H1 (cell line): ENCODE results near the gene MYLK3.

Experiments used
- ASH2L ChIP-seq: fragments of 200-600, 300-600 bp; sonication (generic); IDR thresholded peaks from one replicate; pipeline ENCODE4 v1.7.1; 2017; ENCODE audit warnings: low read length
- CHD2 ChIP-seq: IDR thresholded peaks from 2 replicates; pipeline ENCODE4 v1.6.1; 2012; ENCODE audit warnings: low read length, improper control_type of control experiment
- CTCF ChIP-seq, 3 experiments: IDR thresholded peaks; 1 replicate in 2 of 3; 2 replicates in 1 of 3; pipeline versions ENCODE4 v1.5.1 to v1.6.1; 2011; ENCODE audit warnings: low read length in 3 of 3, mild to moderate bottlenecking in 3 of 3, inconsistent platforms in 2 of 3, low read depth in 1 of 3, moderate library complexity in 1 of 3; ENCODE audit not compliant: insufficient read depth in 1 of 3; ENCODE audit errors: control extremely low read depth in 1 of 3
- EP300 ChIP-seq, 2 experiments: IDR thresholded peaks; 1 replicate in 1 of 2; 2 replicates in 1 of 2; pipeline ENCODE4 v1.6.1; 2011 to 2012; ENCODE audit warnings: low read depth in 2 of 2, low read length in 2 of 2, mild to moderate bottlenecking in 2 of 2, borderline replicate concordance in 1 of 2, inconsistent platforms in 1 of 2, moderate library complexity in 1 of 2
- MAX ChIP-seq: IDR thresholded peaks from 2 replicates; pipeline ENCODE4 v1.6.1; 2012; ENCODE audit warnings: inconsistent platforms
- POLR2AphosphoS5 ChIP-seq: IDR thresholded peaks from 2 replicates; pipeline ENCODE4 v1.6.1; 2011; ENCODE audit warnings: low read depth, low read length
- RFX5 ChIP-seq: IDR thresholded peaks from 2 replicates; pipeline ENCODE4 v1.6.1; 2011; ENCODE audit warnings: low read depth, low read length, improper control_type of control experiment, borderline replicate concordance
- SIN3A ChIP-seq, 2 experiments: IDR thresholded peaks in 1 of 2; conservative IDR thresholded peaks in 1 of 2; 2 replicates each; pipeline ENCODE4 v1.6.1; 2011 to 2012; ENCODE audit warnings: low read length in 2 of 2, improper control_type of control experiment in 1 of 2, low read depth in 1 of 2, mild to moderate bottlenecking in 1 of 2
- SP2 ChIP-seq: IDR thresholded peaks from 2 replicates; pipeline ENCODE4 v1.6.1; 2012; ENCODE audit warnings: mild to moderate bottlenecking, low read length, inconsistent platforms
- TAF1 ChIP-seq: IDR thresholded peaks from 2 replicates; pipeline ENCODE4 v1.6.1; 2011; ENCODE audit warnings: mild to moderate bottlenecking, low read depth, low read length
- USF2 ChIP-seq: IDR thresholded peaks from 2 replicates; pipeline ENCODE4 v1.6.1; 2011; ENCODE audit warnings: low read length, improper control_type of control experiment

GRCh38 chr16:46720619-46721018 is 27.5 kb downstream of the MYLK3 start:
- TF ChIP-seq CTCF (IDR thresholded peaks at IDR 0.05; ENCODE audit: control extremely low read depth in 1 of 3, insufficient read depth in 1 of 3, low read depth in 1 of 3, low read length in 3 of 3) (no peak), ASH2L (no peak), MAX (no peak), POLR2AphosphoS5 (no peak), SIN3A (conservative IDR thresholded peaks at IDR 0.05 in 1 of 2, IDR thresholded peaks at IDR 0.05 in 1 of 2; ENCODE audit: low read depth in 1 of 2, low read length in 2 of 2) (no peak), TAF1 (no peak), RFX5 (no peak), CHD2 (no peak), EP300 (IDR thresholded peaks at IDR 0.05; ENCODE audit: borderline replicate concordance in 1 of 2, low read depth in 2 of 2, low read length in 2 of 2) (no peak), USF2 (no peak), SP2 (no peak)
